Measurements from ENCODE around the gene ULK3. TPM values are rescaled to one million over a fixed set of nuclear protein-coding genes. Genes with fewer than 3 reads are reported as not detected.

ULK3 gene
- 100 to 1,000 TPM; 105 to 330 (median 129) TPM for total RNA-seq

DNA sequence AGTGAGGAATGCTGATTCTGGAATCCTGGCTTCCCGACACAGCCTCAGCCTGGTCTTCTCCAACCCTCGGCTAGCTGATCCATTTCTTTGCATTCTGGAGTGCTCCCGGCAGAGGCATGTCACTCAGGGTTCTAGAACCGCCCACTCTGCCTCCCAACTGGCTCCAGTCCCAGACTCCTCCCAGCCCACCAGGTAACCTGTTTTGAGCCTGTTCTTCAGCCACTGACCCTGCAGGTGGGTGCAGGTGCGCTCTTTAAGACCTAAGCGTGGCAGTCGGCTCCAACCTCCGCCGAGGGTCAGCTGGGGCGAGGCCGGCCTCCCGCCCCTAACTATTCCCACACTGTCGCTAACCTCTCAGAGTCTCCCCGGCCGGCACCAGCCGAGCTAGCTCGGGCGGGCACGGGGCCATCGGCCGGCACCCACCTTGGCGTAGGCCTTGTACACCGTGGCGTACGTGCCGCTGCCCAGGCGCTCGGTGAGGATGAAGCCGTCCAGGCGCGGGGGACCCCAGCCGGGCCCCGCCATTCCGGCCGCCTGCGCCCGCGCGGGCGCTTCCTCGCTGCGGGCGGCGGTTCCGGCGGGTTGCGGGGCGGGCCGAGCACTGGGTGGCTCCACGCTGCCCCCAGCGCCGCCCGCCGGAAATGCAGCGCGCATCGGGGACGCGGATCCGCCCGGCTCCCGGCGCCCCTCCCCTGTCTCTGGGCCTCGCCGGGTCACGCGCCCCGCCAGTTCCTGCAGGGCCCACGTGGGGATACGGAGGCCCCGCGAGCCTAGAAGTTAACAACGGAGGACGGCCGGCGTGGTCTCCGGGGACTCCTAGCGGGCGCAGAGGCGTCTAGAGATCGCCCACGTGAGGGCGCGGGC is at the start of gene ULK3:
Gene ULK3 (minus strand): TSS at position 576 of the 864 bp plus-strand sequence. CDS start 51 bp downstream, at position 525.
- DNase-seq (ENCODE audit: low spot score in 2 of 2), result peak; percentile 94 to 95
- peaks cover 38% of the 10 kb centered on the region for H3K4me1 ChIP-seq
- no peak for TF ChIP-seq EP300 (IDR thresholded peaks at IDR 0.05)
- peak in 2 of 3 donors; percentile 19 to 26 for TF ChIP-seq POLR2AphosphoS5 (IDR thresholded peaks at IDR 0.05)
- peak in 1 of 2 donors; percentile 11 for TF ChIP-seq POLR2A (IDR thresholded peaks at IDR 0.05)
- TF ChIP-seq CTCF (IDR thresholded peaks at IDR 0.05), result peak; percentile 76 to 97
- H3K9me3 ChIP-seq, result no peaks in the 10 kb centered on the region
- H3K27ac ChIP-seq, result peak within 1 kb of the TSS; percentile 86
- H3K4me3 ChIP-seq, result peak within 1 kb of the TSS; percentile 96
- H3K27me3 ChIP-seq, result no peaks in the 10 kb centered on the region
- H3K36me3 ChIP-seq, result peaks cover 49% of the 10 kb centered on the region
- under 1% methylated on average over 49 of the region's 84 CpGs for WGBS

DNA sequence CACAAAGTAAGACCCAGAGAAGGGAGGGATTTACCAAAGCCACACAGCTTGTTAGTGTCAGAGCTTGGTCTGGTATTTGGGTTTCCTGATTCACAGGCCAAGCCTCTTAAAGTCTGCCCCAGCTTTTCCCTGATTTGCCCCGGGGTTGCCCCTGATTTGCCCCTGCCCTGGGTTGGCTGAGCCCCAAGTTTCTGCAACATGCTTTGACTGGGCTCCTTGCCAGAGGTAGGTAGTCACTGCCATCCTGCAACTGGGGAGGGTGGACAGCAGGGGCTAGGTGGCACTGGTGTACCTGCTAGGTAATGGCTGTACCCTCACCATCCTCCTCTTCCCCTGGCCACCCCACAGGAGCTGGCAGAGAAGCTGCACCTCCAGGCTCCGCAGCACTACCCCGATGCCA is 49.4 kb upstream of the ULK3 start:
- WGBS, result 78% methylated on average over 3 of the region's 3 CpGs
- Histone ChIP-seq H3K9me3 (no peaks in the 10 kb centered on the region), H3K27me3 (no peaks in the 10 kb centered on the region), H3K4me3 (no peak overlapping the region), H3K36me3 (peaks cover 24% of the 10 kb centered on the region), H3K4me1 (peaks cover 28% of the 10 kb centered on the region), H3K27ac (no peak overlapping the region)
- no peak for DNase-seq (ENCODE audit: low spot score in 2 of 2)
- TF ChIP-seq EP300 (IDR thresholded peaks at IDR 0.05), result no peak
- TF ChIP-seq CTCF (IDR thresholded peaks at IDR 0.05), result no peak
- TF ChIP-seq POLR2AphosphoS5 (IDR thresholded peaks at IDR 0.05), result no peak
- no peak for TF ChIP-seq POLR2A (IDR thresholded peaks at IDR 0.05)

DNA sequence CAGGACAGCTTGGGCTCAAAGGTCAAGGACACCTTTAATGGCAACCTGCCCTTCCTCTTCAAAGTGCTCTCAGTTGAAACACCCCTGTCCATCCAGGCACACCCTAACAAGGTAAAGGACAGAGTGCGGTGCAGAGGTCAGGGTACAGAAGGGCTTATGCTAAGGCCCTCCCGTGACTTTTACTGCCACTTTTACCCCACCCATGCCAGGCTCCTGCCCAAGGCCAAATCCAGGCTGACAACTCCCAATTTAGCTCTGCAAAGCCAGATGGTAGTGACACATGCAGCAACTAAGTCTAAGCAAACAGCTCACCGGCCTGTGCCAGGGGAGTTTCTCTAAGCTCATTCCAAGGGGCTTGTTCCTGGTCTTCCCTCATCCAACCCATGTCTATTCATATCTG is 48.5 kb upstream of the ULK3 start:
- Histone ChIP-seq H3K9me3 (no peaks in the 10 kb centered on the region), H3K4me3 (no peak overlapping the region), H3K4me1 (peaks cover 28% of the 10 kb centered on the region), H3K36me3 (peaks cover 21% of the 10 kb centered on the region), H3K27ac (no peak overlapping the region), H3K27me3 (no peaks in the 10 kb centered on the region)
- TF ChIP-seq POLR2A (IDR thresholded peaks at IDR 0.05), result no peak
- no peak for TF ChIP-seq CTCF (IDR thresholded peaks at IDR 0.05)
- TF ChIP-seq EP300 (IDR thresholded peaks at IDR 0.05), result no peak
- no peak for TF ChIP-seq POLR2AphosphoS5 (IDR thresholded peaks at IDR 0.05)
- DNase-seq (ENCODE audit: low spot score in 2 of 2), result no peak
- 42% methylated on average over 3 of the region's 3 CpGs for whole genome bisulfite sequencing

DNA sequence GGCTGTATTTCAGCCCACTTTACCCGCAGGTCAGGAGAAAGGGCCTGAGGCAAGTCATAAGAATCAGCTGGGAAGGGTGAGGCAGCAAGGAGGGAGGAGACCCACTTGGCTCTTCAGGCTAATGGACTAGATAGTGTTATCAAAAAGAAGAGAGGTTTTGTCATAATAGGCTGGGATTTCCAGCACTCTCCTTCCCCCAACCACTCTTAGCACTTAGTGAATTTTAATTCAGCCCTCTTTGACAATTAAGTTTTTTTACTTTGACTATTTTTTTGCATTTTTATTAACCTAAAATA is 47.7 kb upstream of the ULK3 start:
- WGBS, result 0% methylated on average over 1 of the region's 1 CpG
- no peaks in the 10 kb centered on the region for H3K27me3 ChIP-seq
- TF ChIP-seq POLR2AphosphoS5 (IDR thresholded peaks at IDR 0.05) (no peak), CTCF (IDR thresholded peaks at IDR 0.05) (no peak), POLR2A (IDR thresholded peaks at IDR 0.05) (no peak), EP300 (IDR thresholded peaks at IDR 0.05) (no peak)
- no peak for DNase-seq (ENCODE audit: low spot score in 2 of 2)
- no peak overlapping the region for H3K27ac ChIP-seq
- H3K4me3 ChIP-seq, result peak overlapping the region; percentile 75
- H3K4me1 ChIP-seq, result peaks cover 28% of the 10 kb centered on the region
- H3K36me3 ChIP-seq, result peaks cover 21% of the 10 kb centered on the region
- no peaks in the 10 kb centered on the region for H3K9me3 ChIP-seq

- Histone ChIP-seq H3K27ac (peak within 1 kb of the TSS; percentile 46), H3K4me3 (peak within 1 kb of the TSS; percentile 75), H3K4me1 (peaks cover 28% of the 10 kb centered on the region), H3K9me3 (no peaks in the 10 kb centered on the region), H3K36me3 (peaks cover 17% of the 10 kb centered on the region), H3K27me3 (no peaks in the 10 kb centered on the region)
- DNase-seq (ENCODE audit: low spot score in 2 of 2), result peak; percentile 90 to 93
- 4% methylated on average over 8 of the region's 47 CpGs for WGBS
- TF ChIP-seq POLR2A (IDR thresholded peaks at IDR 0.05), result peak in 1 of 2 donors; percentile 18
- peak in 1 of 2 donors; percentile 5 for TF ChIP-seq CTCF (IDR thresholded peaks at IDR 0.05)
- TF ChIP-seq POLR2AphosphoS5 (IDR thresholded peaks at IDR 0.05), result no peak
- no peak for TF ChIP-seq EP300 (IDR thresholded peaks at IDR 0.05)
Observed at GRCh38 chr15:74889883-74890664, 47.1 kb upstream of the ULK3 start, which contains the start of gene MPI. Gene MPI (plus strand): TSS chr15:74890042. CDS start chr15:74890074, 32 bp downstream.
